AG20443 (cell line): Measurements from ENCODE around the gene C11orf42.
A peak's percentile ranks its signal among the peaks of the same experiment; 100 is the strongest.

ENCODE experiments used
- DNase-seq: peaks from one replicate; pipeline ENCODE4 v3.0.0; 2012; ENCODE audit warnings: low spot score, mixed read lengths

Gene C11orf42

DNA sequence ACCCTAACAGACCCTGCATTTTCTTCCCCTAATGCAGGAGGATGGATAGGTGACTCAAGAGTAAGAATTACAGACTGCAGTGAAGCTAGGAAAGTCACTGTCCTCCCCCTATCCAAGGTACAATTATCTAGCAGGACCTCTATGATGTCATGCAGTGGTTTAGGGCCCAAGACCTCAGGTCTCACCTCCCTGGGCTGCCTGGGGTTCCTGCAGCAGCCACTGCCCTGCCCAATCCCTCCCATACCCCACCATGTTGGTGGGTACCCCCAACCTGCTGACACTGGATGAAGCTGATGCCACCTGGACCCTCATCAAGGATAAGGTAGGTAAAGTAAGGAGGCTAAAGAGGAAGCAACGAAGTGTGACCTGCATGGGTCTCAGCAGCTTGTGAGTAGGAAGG, at the start of gene C11orf42:
Gene C11orf42, plus strand, starts transcription at position 192 of the 400 bp plus-strand sequence. Its CDS starts 59 bp downstream, at position 251.
- DNase-seq = no peak

DNA sequence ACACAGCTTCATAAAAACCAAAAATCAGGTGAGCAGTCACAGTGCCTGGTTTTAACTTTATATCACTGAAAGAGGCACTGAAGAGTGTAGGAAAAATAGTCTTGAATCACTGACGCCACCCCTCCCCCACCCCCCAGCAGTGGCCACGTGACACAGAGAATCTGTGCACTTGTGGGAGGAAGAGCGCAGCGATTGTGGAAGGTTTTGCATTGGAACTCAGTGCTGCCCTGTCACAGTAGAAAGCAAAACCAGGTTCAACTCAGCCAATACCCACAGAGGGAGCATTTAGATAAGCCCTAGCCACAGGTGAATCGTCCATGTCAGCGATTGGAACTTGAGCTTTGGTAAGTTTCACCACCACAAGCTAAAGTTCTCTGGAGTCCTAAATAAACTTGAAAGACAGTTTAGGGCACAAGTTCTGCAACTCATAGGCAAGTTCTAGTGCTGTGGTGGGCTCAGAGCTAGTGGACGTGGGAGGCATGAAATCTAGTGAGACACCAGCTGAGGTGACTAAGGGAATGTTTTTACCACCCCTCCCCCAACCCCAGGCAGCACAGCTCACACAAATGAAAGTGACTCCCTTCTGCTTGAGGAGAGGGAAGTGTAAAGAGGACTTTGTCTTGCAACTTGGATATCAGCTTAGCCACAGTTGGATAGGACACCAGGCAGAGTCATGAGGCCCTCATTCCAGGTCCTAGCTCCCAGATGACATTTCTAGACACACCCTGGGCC, 48.6 kb upstream of the C11orf42 start:
- DNase-seq = no peak

GRCh38 chr11:6170226-6170625, 35.1 kb upstream of the C11orf42 start, which contains the start of gene OR52B2:
OR52B2 (minus strand) TSS chr11:6170326; CDS start chr11:6170326, 0 bp downstream.
- no peak for DNase-seq

DNA sequence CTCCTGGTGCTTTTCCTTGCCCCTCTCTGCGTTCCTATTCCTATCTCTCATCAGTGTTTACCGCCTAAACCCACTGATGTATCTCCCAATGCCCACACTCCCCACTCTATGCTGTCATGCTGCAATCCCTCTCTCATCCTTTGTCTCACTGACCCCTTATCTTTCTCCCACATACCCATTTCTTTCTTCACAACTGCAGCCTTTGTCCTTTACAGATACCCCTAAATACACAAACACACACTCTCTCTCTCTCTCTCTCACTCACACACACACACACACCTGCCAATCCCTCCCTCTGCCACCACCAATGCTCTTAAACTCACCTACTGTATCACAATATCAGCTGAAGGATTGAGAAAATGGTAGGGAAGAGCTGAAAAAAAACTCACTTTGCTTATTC, 29.9 kb upstream of the C11orf42 start:
- no peak for DNase-seq

- DNase-seq = no peak
Measured at GRCh38 chr11:6191742-6192141, 13.6 kb upstream of the C11orf42 start.

GRCh38 chr11:6194065-6194581, 11.2 kb upstream of the C11orf42 start:
- DNase-seq = no peak

DNA sequence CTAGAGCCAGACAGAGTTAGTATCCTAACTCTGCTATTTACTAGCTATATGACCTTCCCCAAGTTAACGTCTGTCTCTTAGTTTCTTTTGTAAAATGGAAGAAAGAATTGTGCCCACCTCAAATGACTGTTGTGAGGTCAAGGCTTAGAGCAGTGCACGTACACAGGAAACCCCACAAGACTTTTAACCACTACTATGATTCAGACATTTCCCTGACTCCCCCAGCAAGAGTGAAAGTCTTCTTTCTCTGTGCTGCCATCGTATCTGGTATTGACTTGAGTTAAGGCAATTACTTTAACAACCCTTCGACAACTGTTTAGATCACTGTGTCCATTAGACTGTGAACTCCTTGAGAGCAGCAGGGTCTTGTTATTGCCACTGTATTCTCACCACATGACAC, 9.0 kb upstream of the C11orf42 start:
- no peak for DNase-seq

GRCh38 chr11:6197466-6198200, 7.7 kb upstream of the C11orf42 start:
- no peak for DNase-seq

DNA sequence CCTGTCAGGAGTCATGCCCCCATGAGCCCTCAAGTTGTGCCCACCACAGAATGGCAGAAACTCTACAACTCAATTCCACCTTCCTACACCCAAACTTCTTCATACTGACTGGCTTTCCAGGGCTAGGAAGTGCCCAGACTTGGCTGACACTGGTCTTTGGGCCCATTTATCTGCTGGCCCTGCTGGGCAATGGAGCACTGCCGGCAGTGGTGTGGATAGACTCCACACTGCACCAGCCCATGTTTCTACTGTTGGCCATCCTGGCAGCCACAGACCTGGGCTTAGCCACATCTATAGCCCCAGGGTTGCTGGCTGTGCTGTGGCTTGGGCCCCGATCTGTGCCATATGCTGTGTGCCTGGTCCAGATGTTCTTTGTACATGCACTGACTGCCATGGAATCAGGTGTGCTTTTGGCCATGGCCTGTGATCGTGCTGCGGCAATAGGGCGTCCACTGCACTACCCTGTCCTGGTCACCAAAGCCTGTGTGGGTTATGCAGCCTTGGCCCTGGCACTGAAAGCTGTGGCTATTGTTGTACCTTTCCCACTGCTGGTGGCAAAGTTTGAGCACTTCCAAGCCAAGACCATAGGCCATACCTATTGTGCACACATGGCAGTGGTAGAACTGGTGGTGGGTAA, 6.1 kb upstream of the C11orf42 start, which contains the start of gene OR52W1:
Gene OR52W1, plus strand, starts transcription at position 51 of the 637 bp plus-strand sequence. Its CDS starts 0 bp downstream, at position 51.
- DNase-seq = no peak

- DNase-seq = no peak
Measured at GRCh38 chr11:6200975-6201374, 4.4 kb upstream of the C11orf42 start.

DNA sequence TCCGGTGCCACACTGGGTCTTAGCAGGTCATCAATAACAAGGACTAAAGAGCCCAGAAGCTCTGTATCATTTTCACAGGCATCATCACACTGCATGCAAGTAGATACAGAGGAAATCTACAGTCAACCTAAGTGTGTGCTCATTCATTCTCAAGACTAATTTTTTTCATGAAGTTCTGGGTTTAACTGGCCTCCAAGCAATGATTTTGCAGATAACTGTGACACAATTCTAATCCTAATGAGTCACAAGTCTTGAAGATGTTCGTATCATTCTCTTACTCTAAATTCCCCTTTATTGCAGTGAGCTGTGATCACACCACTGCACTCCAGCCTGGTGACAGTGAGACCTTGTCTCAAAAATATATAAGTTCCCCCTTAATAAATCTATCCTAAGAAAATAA, 3.9 kb upstream of the C11orf42 start:
- DNase-seq = peak; percentile 29

DNA sequence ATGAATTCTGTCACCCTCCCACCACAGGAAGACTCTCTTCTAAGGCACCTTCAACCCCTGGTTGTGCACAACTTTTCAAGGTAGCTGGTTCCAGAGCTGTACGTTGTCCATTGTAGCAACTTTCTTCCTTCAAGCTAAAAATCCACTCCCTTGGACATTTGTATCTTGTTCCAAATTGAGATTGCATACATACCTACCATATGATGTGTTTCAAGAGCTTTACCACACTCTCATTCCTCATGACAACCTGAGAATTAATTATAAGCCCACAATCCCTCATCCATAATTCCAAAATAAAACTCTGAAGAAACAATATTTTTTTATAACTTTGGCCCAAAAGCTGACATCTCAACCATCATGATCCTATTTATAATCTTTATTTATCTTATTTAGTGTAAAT, 3.3 kb upstream of the C11orf42 start:
- no peak for DNase-seq

- DNase-seq = no peak
Measured at GRCh38 chr11:6203327-6203726, 2.0 kb upstream of the C11orf42 start.

DNA sequence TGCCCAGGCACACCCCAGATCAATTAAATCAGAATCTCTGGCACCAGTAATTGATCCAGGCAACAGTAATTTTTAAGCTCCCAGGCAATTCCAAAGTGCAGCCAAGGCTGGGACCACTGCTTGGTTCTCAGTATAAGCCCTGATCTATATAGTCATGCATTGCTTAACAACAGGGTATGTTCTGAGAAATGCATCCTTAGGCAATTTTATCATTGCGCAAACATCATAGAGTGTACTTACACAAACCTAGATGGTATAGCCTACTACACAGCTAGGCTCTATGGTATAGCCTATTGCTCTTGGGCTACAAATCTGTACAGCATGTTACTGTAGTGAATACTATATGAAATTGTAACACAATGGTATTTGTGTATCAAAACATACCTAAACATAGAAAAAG, 651 bp upstream of the C11orf42 start:
- no peak for DNase-seq

DNA sequence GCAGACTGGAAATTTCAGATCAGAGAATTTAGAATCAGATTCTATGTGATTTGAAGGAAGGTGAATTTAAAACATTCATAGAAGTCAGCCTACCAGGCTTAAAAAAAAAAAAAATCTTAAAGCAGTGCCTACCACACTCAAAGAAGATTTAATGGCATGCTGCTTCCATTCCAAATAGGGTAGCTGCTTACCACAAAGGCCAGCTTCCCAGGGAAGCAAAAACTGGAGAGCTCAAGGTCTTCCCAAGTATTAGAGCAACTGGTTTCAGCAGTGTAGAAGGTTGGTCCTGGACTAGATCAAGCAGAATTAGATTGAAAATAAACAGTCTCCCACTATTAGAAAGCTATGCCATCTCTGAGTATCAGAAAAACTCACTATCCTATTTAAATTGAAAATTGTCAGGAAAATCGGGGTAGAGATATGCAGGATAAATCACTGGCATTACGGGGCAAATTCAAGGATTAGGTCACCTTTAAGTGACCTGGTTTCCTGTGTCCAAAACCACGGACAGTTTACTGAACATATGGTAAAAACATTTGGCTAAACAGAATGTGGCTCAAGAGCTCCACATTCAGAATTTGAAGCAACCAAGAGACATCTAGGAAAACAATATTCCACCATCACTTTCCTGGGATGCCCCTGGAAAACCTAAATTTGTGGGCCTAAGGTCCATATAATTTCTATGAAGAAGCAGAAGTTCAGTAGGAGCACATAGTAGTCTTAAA, 1.3 kb downstream of the C11orf42 start:
- DNase-seq = no peak

DNA sequence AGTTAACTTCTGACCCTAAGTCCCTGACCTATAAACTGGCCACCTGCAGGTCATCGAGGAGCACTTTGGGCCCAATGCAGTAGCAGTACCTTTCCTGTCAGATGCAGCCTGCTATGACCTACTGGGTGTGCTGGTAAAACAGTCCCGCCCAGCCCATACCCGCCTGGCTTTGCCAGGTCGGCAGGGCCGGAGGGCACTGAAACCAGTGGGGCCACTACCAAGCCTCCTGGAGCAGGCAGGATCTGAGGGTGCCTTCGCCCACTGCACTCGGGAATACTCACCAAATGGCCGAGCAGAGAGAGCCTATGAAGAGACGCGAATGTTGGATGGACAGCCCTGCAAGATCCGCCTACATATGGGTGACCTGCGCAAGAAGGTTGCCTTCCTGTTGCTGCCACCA, 4.4 kb downstream of the C11orf42 start:
- DNase-seq = no peak

- DNase-seq = peak; percentile 64
Measured at GRCh38 chr11:6210274-6210955, 5.1 kb downstream of the C11orf42 start.

- DNase-seq = no peak
Measured at GRCh38 chr11:6214530-6214929, 9.2 kb downstream of the C11orf42 start.

GRCh38 chr11:6216501-6216900, 11.1 kb downstream of the C11orf42 start:
- no peak for DNase-seq

DNA sequence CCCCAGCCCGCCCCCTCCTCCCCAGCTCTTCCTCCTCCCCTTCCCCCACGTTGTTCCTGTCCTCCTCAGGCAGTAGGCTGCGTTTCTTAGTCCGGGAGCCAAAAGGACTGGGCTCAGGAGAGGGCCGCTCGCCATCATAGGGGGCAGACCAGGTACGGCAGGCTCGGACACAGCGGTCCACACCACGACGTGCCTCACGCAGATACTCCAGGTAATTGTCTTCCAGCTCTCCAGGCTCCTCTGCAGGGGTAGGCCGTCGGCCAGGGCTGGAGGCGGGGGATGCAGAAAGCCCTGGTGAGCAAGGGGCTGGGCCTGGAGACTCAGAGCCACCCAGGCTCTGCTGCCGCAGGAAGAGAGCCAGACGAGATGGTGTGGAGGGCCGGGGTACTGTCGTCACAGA, 12.4 kb downstream of the C11orf42 start:
- DNase-seq = no peak

- peak; percentile 91 for DNase-seq
Measured at GRCh38 chr11:6219359-6219758, 14.0 kb downstream of the C11orf42 start.
